ENCODE measurements around the gene LIMCH1.

DNA sequence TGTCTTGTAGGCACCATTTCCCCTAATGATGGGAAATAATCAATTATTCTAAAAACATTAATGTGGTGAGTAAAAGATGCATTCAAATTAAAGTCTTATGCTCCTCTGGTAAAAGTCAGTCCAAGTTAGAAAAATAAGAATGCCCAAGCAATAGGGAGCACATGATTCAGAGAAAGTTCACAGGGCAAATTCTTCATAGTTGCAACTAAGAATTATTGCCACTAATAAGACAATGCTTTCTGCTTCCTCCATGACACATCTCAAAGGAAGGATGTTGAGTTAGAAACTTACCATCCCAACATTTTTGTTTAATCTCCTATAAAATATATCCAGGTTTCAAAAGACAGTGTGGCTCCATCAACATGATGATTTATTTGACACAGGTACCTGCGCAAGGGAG, 184.2 kb downstream of the LIMCH1 start:
- TF ChIP-seq, protein P1, sequence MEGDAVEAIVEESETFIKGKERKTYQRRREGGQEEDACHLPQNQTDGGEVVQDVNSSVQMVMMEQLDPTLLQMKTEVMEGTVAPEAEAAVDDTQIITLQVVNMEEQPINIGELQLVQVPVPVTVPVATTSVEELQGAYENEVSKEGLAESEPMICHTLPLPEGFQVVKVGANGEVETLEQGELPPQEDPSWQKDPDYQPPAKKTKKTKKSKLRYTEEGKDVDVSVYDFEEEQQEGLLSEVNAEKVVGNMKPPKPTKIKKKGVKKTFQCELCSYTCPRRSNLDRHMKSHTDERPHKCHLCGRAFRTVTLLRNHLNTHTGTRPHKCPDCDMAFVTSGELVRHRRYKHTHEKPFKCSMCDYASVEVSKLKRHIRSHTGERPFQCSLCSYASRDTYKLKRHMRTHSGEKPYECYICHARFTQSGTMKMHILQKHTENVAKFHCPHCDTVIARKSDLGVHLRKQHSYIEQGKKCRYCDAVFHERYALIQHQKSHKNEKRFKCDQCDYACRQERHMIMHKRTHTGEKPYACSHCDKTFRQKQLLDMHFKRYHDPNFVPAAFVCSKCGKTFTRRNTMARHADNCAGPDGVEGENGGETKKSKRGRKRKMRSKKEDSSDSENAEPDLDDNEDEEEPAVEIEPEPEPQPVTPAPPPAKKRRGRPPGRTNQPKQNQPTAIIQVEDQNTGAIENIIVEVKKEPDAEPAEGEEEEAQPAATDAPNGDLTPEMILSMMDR (IDR thresholded peaks at IDR 0.05 in 2 of 3, conservative IDR thresholded peaks at IDR 0.05 in 1 of 3; ENCODE audit: borderline replicate concordance in 1 of 3, insufficient read depth in 1 of 3, low read depth in 2 of 3, low read length in 2 of 3), result no peak
- TF ChIP-seq EZH2 (IDR thresholded peaks at IDR 0.05), result no peak
- no peak for TF ChIP-seq JUND (IDR thresholded peaks at IDR 0.05)
- no peak for TF ChIP-seq POLR2A (IDR thresholded peaks at IDR 0.05; ENCODE audit: borderline replicate concordance, extremely low read depth, insufficient read depth, insufficient read length)
- no peak for TF ChIP-seq RAD21 (IDR thresholded peaks at IDR 0.05; ENCODE audit: low read depth)
- TF ChIP-seq EGR1 (IDR thresholded peaks at IDR 0.05; ENCODE audit: low read depth), result no peak
- TF ChIP-seq, protein P2, sequence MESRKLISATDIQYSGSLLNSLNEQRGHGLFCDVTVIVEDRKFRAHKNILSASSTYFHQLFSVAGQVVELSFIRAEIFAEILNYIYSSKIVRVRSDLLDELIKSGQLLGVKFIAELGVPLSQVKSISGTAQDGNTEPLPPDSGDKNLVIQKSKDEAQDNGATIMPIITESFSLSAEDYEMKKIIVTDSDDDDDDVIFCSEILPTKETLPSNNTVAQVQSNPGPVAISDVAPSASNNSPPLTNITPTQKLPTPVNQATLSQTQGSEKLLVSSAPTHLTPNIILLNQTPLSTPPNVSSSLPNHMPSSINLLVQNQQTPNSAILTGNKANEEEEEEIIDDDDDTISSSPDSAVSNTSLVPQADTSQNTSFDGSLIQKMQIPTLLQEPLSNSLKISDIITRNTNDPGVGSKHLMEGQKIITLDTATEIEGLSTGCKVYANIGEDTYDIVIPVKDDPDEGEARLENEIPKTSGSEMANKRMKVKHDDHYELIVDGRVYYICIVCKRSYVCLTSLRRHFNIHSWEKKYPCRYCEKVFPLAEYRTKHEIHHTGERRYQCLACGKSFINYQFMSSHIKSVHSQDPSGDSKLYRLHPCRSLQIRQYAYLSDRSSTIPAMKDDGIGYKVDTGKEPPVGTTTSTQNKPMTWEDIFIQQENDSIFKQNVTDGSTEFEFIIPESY (IDR thresholded peaks at IDR 0.05; ENCODE audit: extremely low read depth, insufficient replicate concordance, low read length), result no peak
- TF ChIP-seq, protein P3, sequence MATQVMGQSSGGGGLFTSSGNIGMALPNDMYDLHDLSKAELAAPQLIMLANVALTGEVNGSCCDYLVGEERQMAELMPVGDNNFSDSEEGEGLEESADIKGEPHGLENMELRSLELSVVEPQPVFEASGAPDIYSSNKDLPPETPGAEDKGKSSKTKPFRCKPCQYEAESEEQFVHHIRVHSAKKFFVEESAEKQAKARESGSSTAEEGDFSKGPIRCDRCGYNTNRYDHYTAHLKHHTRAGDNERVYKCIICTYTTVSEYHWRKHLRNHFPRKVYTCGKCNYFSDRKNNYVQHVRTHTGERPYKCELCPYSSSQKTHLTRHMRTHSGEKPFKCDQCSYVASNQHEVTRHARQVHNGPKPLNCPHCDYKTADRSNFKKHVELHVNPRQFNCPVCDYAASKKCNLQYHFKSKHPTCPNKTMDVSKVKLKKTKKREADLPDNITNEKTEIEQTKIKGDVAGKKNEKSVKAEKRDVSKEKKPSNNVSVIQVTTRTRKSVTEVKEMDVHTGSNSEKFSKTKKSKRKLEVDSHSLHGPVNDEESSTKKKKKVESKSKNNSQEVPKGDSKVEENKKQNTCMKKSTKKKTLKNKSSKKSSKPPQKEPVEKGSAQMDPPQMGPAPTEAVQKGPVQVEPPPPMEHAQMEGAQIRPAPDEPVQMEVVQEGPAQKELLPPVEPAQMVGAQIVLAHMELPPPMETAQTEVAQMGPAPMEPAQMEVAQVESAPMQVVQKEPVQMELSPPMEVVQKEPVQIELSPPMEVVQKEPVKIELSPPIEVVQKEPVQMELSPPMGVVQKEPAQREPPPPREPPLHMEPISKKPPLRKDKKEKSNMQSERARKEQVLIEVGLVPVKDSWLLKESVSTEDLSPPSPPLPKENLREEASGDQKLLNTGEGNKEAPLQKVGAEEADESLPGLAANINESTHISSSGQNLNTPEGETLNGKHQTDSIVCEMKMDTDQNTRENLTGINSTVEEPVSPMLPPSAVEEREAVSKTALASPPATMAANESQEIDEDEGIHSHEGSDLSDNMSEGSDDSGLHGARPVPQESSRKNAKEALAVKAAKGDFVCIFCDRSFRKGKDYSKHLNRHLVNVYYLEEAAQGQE (IDR thresholded peaks at IDR 0.05; ENCODE audit: low read depth), result no peak
- no peak for TF ChIP-seq TCF7L2 (IDR thresholded peaks at IDR 0.05; ENCODE audit: borderline replicate concordance, extremely low read depth, insufficient read depth, insufficient read length)
- no peak for TF ChIP-seq POLR2AphosphoS5 (IDR thresholded peaks at IDR 0.05; ENCODE audit: low read depth, low read length)
- no peak for TF ChIP-seq ZFX (IDR thresholded peaks at IDR 0.05)
- TF ChIP-seq YY1 (IDR thresholded peaks at IDR 0.05; ENCODE audit: extremely low read depth, insufficient replicate concordance, low read depth, low read length), result no peak
